Left ventricle myocardium inferior (tissue), 1 donor: ENCODE results near the gene PTCH2. TPM values are rescaled to one million over a fixed set of nuclear protein-coding genes. Genes with fewer than 3 reads are reported as not detected.
A peak's percentile ranks its signal among the peaks of the same experiment; 100 is the strongest.
"Not testable (repeated sequence)": the region's sequence is repeated elsewhere in the genome, so short reads cannot be mapped to it uniquely, and the experiment has no call there.

ENCODE experiments used
- DNase-seq: peaks from one replicate; pipeline ENCODE4 v3.0.0-alpha.2; 2020
- H3K27ac ChIP-seq: fragments of 200-600 bp; replicated peaks from 2 replicates; pipeline ENCODE4 v1.8.0; 2021
- H3K27me3 ChIP-seq: fragments of 200-600 bp; 2 replicates; pipeline ENCODE4 v1.8.0; 2021; ENCODE audit warnings: low read depth
- H3K36me3 ChIP-seq: fragments of 200-600 bp; 2 replicates; pipeline ENCODE4 v1.8.0; 2021
- H3K4me1 ChIP-seq: fragments of 200-600 bp; 2 replicates; pipeline ENCODE4 v1.8.0; 2021
- H3K4me3 ChIP-seq: fragments of 200-600 bp; 2 replicates; pipeline ENCODE4 v1.8.0; 2021; ENCODE audit warnings: mild to moderate bottlenecking, moderate library complexity
- H3K9me3 ChIP-seq: fragments of 200-600 bp; replicated peaks from 2 replicates; pipeline ENCODE4 v1.8.0; 2021
- intact Hi-C: fragments of 100-400 bp; cut with micrococcal nuclease; formaldehyde crosslinking; loops from one replicate; pipeline ENCODE4 v1.11.0; 2022
- total RNA-seq: library from RNA; stranded (reverse); fragmentation: NEBNext Ultra II Directional; extraction: Animal tissue kit (Norgen Biotek cat#: 25700); gene quantifications from one replicate; pipeline ENCODE4 v1.2.1, GENCODE V29; 2021
- TF ChIP-seq, protein P1 (sequence below): fragments of 200-600 bp; IDR thresholded peaks from 2 replicates; pipeline ENCODE4 v1.8.0; 2021; ENCODE audit warnings: antibody characterized with exemption, mild to moderate bottlenecking, borderline replicate concordance
- donor health status: DM: no; HTN: yes; CAD: no; lungs with severe emphysema.

The PTCH2 gene
- total RNA-seq, 1 donor from 2014 or later, result 0.25 TPM

DNA sequence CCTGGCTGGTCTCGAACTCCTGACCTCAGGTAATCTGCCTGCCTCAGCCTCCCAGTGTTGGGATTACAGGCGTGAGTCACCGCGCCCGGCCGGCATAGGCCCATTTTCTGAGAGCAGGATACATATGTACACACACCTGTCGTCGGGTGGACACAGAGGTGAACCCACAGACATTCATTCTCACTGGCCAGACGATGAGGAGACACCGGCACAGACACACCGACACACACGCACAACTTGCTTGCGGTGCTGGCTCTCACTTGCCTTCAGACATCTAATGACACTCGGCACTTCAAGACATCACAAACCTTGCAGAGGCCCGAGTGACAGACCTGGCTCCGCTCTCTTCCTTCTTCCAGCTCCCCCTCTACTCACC, 579 bp downstream of the PTCH2 start:
- intact Hi-C loops, result no loop called here
- no peak for DNase-seq
- Histone ChIP-seq H3K4me3 (peak overlapping the region; percentile 70), H3K9me3 (no peaks in the 10 kb centered on the region), H3K27ac (peak overlapping the region; percentile 50), H3K4me1 (peaks cover 11% of the 10 kb centered on the region), H3K36me3 (no peaks in the 10 kb centered on the region), H3K27me3 (no peaks in the 10 kb centered on the region)
- TF ChIP-seq, protein P1, sequence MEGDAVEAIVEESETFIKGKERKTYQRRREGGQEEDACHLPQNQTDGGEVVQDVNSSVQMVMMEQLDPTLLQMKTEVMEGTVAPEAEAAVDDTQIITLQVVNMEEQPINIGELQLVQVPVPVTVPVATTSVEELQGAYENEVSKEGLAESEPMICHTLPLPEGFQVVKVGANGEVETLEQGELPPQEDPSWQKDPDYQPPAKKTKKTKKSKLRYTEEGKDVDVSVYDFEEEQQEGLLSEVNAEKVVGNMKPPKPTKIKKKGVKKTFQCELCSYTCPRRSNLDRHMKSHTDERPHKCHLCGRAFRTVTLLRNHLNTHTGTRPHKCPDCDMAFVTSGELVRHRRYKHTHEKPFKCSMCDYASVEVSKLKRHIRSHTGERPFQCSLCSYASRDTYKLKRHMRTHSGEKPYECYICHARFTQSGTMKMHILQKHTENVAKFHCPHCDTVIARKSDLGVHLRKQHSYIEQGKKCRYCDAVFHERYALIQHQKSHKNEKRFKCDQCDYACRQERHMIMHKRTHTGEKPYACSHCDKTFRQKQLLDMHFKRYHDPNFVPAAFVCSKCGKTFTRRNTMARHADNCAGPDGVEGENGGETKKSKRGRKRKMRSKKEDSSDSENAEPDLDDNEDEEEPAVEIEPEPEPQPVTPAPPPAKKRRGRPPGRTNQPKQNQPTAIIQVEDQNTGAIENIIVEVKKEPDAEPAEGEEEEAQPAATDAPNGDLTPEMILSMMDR, result no peak

DNA sequence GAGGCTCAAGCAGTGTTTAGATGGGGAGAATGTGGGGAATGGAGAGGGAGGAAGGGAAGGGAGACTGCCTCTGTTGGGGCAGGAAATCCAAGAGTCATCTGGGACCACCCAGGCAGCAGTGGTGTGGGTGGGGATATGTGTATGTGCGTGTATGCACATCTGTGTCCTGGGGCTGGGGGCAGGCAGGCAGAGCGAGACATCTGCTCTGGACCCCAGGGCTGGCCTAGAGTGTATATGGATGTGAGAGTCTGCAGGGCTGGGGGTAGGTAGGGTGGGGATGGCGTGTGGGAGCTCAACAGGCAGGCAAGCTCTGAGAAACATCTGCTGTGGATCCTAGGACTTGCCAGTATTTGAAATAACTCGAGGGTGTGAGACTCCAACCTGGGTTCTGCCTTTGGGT, 3.5 kb downstream of the PTCH2 start:
- H3K4me1 ChIP-seq, result peaks cover 19% of the 10 kb centered on the region
- no peak overlapping the region for H3K4me3 ChIP-seq
- H3K9me3 ChIP-seq, result no peaks in the 10 kb centered on the region
- intact Hi-C loops, result no loop called here
- no peak overlapping the region for H3K27ac ChIP-seq
- DNase-seq, result no peak
- no peaks in the 10 kb centered on the region for H3K27me3 ChIP-seq
- H3K36me3 ChIP-seq, result no peaks in the 10 kb centered on the region
- TF ChIP-seq, protein P1, result no peak

DNA sequence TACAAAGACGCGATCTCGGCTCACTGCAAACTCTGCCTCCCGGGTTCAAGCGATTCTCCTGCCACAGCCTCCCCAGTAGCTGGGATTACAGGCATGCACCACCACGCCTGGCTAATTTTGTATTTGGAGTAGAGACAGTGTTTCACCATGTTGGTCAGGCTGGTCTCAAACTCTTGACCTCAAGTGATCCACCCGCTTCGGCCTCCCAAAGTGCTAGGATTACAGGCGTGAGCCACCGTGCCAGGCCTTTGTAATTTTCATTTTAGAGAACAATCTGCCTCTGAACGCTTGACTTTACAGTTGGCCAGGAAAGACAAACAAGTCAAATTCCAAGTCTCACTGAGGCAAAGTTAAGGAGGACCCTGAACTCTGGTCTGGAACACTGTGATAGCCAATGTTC, 4.8 kb downstream of the PTCH2 start:
- H3K36me3 ChIP-seq, H3K27ac ChIP-seq, DNase-seq, H3K9me3 ChIP-seq, H3K27me3 ChIP-seq, intact Hi-C loops, H3K4me3 ChIP-seq: not testable (repeated sequence)
- peaks cover 16% of the 10 kb centered on the region for H3K4me1 ChIP-seq

DNA sequence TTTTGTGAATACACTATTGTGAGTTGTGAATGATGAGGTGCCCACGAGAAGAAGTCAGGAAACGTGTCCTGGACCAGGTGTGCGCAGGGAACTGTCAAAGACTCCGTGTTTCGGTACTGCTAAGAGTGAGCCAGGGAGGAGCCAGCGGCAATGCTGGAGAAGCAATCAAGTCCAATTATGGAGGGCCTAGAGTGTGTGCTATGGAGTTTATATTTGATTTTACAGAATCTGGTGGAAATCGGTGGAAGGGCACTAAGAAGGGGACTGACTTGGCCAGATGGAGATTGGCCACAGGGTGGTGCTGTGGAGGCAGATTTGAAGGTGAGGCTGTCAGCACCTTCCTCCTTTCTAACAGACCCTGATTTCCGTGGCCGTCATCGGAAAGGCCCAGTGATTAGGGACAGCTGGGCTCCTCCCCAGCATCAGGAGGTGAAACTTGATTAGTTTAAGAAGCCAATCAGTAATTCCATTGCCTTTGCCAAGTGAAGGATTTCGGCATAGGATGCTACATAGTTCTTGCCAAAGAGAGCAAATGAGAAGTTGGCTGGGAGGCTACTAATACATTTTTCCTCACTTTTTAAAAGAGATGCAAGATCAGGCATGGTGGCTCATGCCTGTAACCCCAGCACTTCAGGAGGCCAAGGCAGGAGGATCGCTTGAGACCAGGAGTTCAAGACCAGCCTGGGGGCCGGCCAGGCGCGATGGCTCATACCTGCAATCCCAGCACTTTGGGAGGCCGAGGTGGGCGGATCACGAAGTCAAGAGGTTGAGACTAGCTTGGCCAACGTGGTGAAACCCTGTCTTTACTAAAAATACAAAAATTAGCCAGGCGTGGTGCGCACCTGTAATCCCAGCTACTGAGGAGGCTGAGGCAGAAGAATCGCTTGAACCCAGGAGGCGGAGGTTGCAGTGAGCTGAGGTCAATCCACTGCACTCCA, 7.0 kb downstream of the PTCH2 start:
- H3K27ac ChIP-seq, result no peak overlapping the region
- DNase-seq, result peak; percentile 85
- no peaks in the 10 kb centered on the region for H3K27me3 ChIP-seq
- peak overlapping the region; percentile 10 for H3K4me3 ChIP-seq
- TF ChIP-seq, protein P1, result peak; percentile 92
- H3K36me3 ChIP-seq, result no peaks in the 10 kb centered on the region
- no peaks in the 10 kb centered on the region for H3K9me3 ChIP-seq
- intact Hi-C loops, result no loop called here
- H3K4me1 ChIP-seq, result peaks cover 8% of the 10 kb centered on the region

DNA sequence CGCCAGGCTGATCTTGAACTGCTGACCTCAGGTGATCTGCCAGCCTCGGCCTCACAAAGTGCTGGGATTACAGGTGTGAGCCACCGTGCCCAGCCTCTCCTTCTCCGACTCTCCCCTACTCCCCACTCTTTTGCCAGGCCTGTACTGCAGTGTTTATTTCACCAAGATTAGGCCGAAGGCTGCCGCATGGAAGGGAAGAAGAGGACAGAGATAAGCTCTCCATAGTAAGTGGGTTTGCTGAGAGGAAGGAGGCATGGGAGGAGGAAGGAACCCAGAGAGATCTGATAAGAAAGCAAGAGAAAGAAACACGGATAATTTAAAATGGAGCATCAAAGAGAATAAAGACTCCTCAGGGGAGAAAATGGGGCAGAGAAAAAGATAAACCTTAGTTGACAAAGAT, 8.7 kb downstream of the PTCH2 start:
- no peak for DNase-seq
- H3K4me3 ChIP-seq, result no peak overlapping the region

More for the DNA sequence above, 8.7 kb downstream of the PTCH2 start:
- no peaks in the 10 kb centered on the region for H3K36me3 ChIP-seq
- no peaks in the 10 kb centered on the region for H3K27me3 ChIP-seq
- TF ChIP-seq, protein P1, result no peak
- no peaks in the 10 kb centered on the region for H3K9me3 ChIP-seq
- intact Hi-C loops, result no loop called here
- peaks cover 8% of the 10 kb centered on the region for H3K4me1 ChIP-seq
- no peak overlapping the region for H3K27ac ChIP-seq
